Liver (tissue), 9 donors: ENCODE results near the gene IGFALS. TPM values are rescaled to one million over a fixed set of nuclear protein-coding genes. Genes with fewer than 3 reads are reported as not detected.

ENCODE experiments used
- DNase-seq: peaks from one replicate; pipeline ENCODE4 v3.0.0-alpha.2; 2017; ENCODE audit warnings: low spot score
- H3K27ac ChIP-seq, 2 donors: one replicate each; pipeline ENCODE4 v1.7.0; 2013; ENCODE audit warnings: inconsistent platforms in 2 of 2, low read length in 2 of 2, control low read depth in 1 of 2, low read depth in 1 of 2, mild to moderate bottlenecking in 1 of 2
- H3K27me3 ChIP-seq, 4 donors: one replicate each; pipeline versions ENCODE4 v1.6.1 to v1.7.0; 2013; ENCODE audit warnings: low read length in 3 of 4, inconsistent platforms in 1 of 4, mild to moderate bottlenecking in 1 of 4, moderate library complexity in 1 of 4; ENCODE audit not compliant: control insufficient read depth in 4 of 4, insufficient read depth in 4 of 4
- H3K36me3 ChIP-seq, 4 donors: one replicate each; pipeline versions ENCODE4 v1.6.1 to v1.7.0; 2013; ENCODE audit warnings: low read length in 3 of 4, mild to moderate bottlenecking in 3 of 4, low read depth in 1 of 4, moderate library complexity in 1 of 4; ENCODE audit not compliant: control insufficient read depth in 4 of 4, insufficient read depth in 3 of 4
- H3K4me1 ChIP-seq, 4 donors: one replicate each; pipeline versions ENCODE4 v1.6.1 to v1.7.0; 2013; ENCODE audit warnings: low read length in 3 of 4, mild to moderate bottlenecking in 3 of 4, moderate library complexity in 1 of 4; ENCODE audit not compliant: control insufficient read depth in 4 of 4, insufficient read depth in 4 of 4
- H3K4me3 ChIP-seq, 3 donors: one replicate each; pipeline versions ENCODE4 v1.6.1 to v1.7.0; 2013; ENCODE audit warnings: low read length in 3 of 3, control low read depth in 1 of 3, low read depth in 1 of 3, mild to moderate bottlenecking in 1 of 3
- H3K9ac ChIP-seq, 2 donors: one replicate each; pipeline ENCODE4 v1.7.0; 2013; ENCODE audit warnings: low read length in 2 of 2, mild to moderate bottlenecking in 2 of 2, moderate library complexity in 2 of 2, control low read depth in 1 of 2, low read depth in 1 of 2
- H3K9me3 ChIP-seq, 4 donors: one replicate each; pipeline versions ENCODE4 v1.6.1 to v1.7.0; 2013; ENCODE audit warnings: low read length in 3 of 4; ENCODE audit not compliant: control insufficient read depth in 4 of 4
- ATF3 ChIP-seq: IDR thresholded peaks from 2 replicates; pipeline ENCODE4 v1.6.1; 2016; ENCODE audit warnings: antibody characterized with exemption
- FOXA1 ChIP-seq: IDR thresholded peaks from 2 replicates; pipeline ENCODE4 v1.6.1; 2016; ENCODE audit warnings: antibody characterized with exemption
- FOXA2 ChIP-seq: IDR thresholded peaks from 2 replicates; pipeline ENCODE4 v1.6.1; 2016; ENCODE audit warnings: antibody characterized with exemption
- GABPA ChIP-seq, 2 donors: IDR thresholded peaks in 1 of 2; conservative IDR thresholded peaks in 1 of 2; 2 replicates each; pipeline ENCODE4 v1.6.1; 2016; ENCODE audit warnings: antibody characterized with exemption in 2 of 2, mild to moderate bottlenecking in 1 of 2, moderate library complexity in 1 of 2
- HNF4A ChIP-seq, 2 donors: conservative IDR thresholded peaks; 2 replicates each; pipeline ENCODE4 v1.6.1; 2016; ENCODE audit warnings: antibody characterized with exemption in 2 of 2, mild to moderate bottlenecking in 2 of 2
- HNF4G ChIP-seq: IDR thresholded peaks from 2 replicates; pipeline ENCODE4 v1.6.1; 2016; ENCODE audit warnings: antibody characterized with exemption
- JUND ChIP-seq, 2 donors: IDR thresholded peaks; 2 replicates each; pipeline ENCODE4 v1.6.1; 2016; ENCODE audit warnings: antibody characterized with exemption in 2 of 2
- MAX ChIP-seq: IDR thresholded peaks from 2 replicates; pipeline ENCODE4 v1.6.1; 2016; ENCODE audit warnings: antibody characterized with exemption
- REST ChIP-seq: IDR thresholded peaks from 2 replicates; pipeline ENCODE4 v1.6.1; 2016; ENCODE audit warnings: antibody characterized with exemption, mild to moderate bottlenecking
- SP1 ChIP-seq: IDR thresholded peaks from 2 replicates; pipeline ENCODE4 v1.6.1; 2018; ENCODE audit warnings: antibody characterized with exemption, mild to moderate bottlenecking
- TAF1 ChIP-seq: conservative IDR thresholded peaks from 2 replicates; pipeline ENCODE4 v1.6.1; 2016; ENCODE audit warnings: antibody characterized with exemption, mild to moderate bottlenecking
- WGBS: extraction: QIAGEN DNeasy Blood & Tissue Kit; methylation state at CpG from one replicate; pipeline ENCODE4 v1.1.7; 2013; 5-methylcytosine and 5-hydroxymethylcytosine counted together
- polyA plus RNA-seq, 2 donors: library from polyadenylated mRNA; stranded (reverse) in 1 of 2; unstranded in 1 of 2; fragments of 200-250 nt in 1 of 2; fragments of >200 nt in 1 of 2; fragmentation: Nextera tagmentation in 1 of 2; extraction: Ambion mirVana in 1 of 2; gene quantifications; one replicate each; pipeline versions ENCODE4 v1.2.1 to v1.2.3, GENCODE V29; 2013 to 2015
- total RNA-seq, 2 donors: library from RNA; depleted of rRNA; stranded (reverse); fragments of >200 nt; gene quantifications; one replicate each; pipeline ENCODE4 v1.2.3, GENCODE V29; 2014
- donor health status: healthy.
- donor health status: healthy.
- donor health status: healthy.
- donor health status: healthy.
- donor health status: healthy.

IGFALS gene
- total and polyA plus RNA-seq, 4 donors, result 19.8 to 161 (median 68.4) TPM

GRCh38 chr16:1740781-1741490, 52.6 kb downstream of the IGFALS start:
- TF ChIP-seq MAX (no peak), FOXA2 (no peak), HNF4G (no peak), TAF1 (no peak), JUND (IDR thresholded peaks at IDR 0.05) (no peak), ATF3 (no peak), HNF4A (conservative IDR thresholded peaks at IDR 0.05) (no peak), FOXA1 (no peak), GABPA (IDR thresholded peaks at IDR 0.05 in 1 of 2, conservative IDR thresholded peaks at IDR 0.05 in 1 of 2) (no peak), REST (no peak), SP1 (no peak)
- H3K27ac ChIP-seq, result no peak overlapping the region
- peaks cover 4 to 39% (median 7%) of the 10 kb centered on the region in 4 donors for H3K36me3 ChIP-seq
- H3K9ac ChIP-seq, result no peak overlapping the region
- no peak for DNase-seq
- 95% methylated on average over 30 of the region's 30 CpGs for WGBS
- no peak overlapping the region for H3K4me3 ChIP-seq
- no peaks in the 10 kb centered on the region for H3K9me3 ChIP-seq
- no peaks in the 10 kb centered on the region for H3K27me3 ChIP-seq
- no peaks in the 10 kb centered on the region for H3K4me1 ChIP-seq

Other genes starting within 250 kb of the IGFALS start
- 1 to 10 TPM; 5.4 to 8.1 TPM for gene IFT140, start 181.6 kb downstream of the IGFALS start, total RNA-seq
- gene IFT140, start 181.6 kb downstream of the IGFALS start, polyA plus RNA-seq, result 1 to 10 TPM; 1.3 to 2.1 TPM
- 1 to 10 TPM; 6.0 to 6.4 TPM for gene CRAMP1, start 181.3 kb downstream of the IGFALS start, total RNA-seq
- 1 to 10 TPM; 1.1 to 2.5 TPM for gene CRAMP1, start 181.3 kb downstream of the IGFALS start, polyA plus RNA-seq
- 10 to 100 TPM; 31.0 to 32.6 TPM for gene JPT2, start 115.4 kb downstream of the IGFALS start, total RNA-seq
- gene JPT2, start 115.4 kb downstream of the IGFALS start, polyA plus RNA-seq, result 10 to 100 TPM in 1 of 2 donors, 1 to 10 TPM in 1; 7.4 to 25.8 TPM
- gene MAPK8IP3, start 87.5 kb downstream of the IGFALS start, total RNA-seq, result 10 to 100 TPM; 10.1 to 43.0 TPM
- gene MAPK8IP3, start 87.5 kb downstream of the IGFALS start, polyA plus RNA-seq, result 1 to 10 TPM; 4.1 to 8.5 TPM
- 10 to 100 TPM; 10.4 to 12.8 TPM for gene NME3, start 22.2 kb downstream of the IGFALS start, total RNA-seq
- 10 to 100 TPM; 26.0 to 38.0 TPM for gene NME3, start 22.2 kb downstream of the IGFALS start, polyA plus RNA-seq
- 1 to 10 TPM; 4.2 to 9.0 TPM for gene EME2, start 20.9 kb downstream of the IGFALS start, total RNA-seq
- 1 to 10 TPM; 1.4 to 1.8 TPM for gene EME2, start 20.9 kb downstream of the IGFALS start, polyA plus RNA-seq
- 10 to 100 TPM; 42.4 to 46.7 TPM for gene MRPS34, start 20.6 kb downstream of the IGFALS start, total RNA-seq
- gene MRPS34, start 20.6 kb downstream of the IGFALS start, polyA plus RNA-seq, result 100 to 1,000 TPM in 1 of 2 donors, 10 to 100 TPM in 1; 70.7 to 100 TPM
- gene SPSB3, start 11.1 kb downstream of the IGFALS start, total RNA-seq, result 10 to 100 TPM; 27.7 to 44.5 TPM
- 10 to 100 TPM; 31.1 to 60.5 TPM for gene SPSB3, start 11.1 kb downstream of the IGFALS start, polyA plus RNA-seq
- 10 to 100 TPM; 28.9 to 80.9 TPM for gene NUBP2, start 10.7 kb downstream of the IGFALS start, total RNA-seq
- gene NUBP2, start 10.7 kb downstream of the IGFALS start, polyA plus RNA-seq, result 10 to 100 TPM; 51.8 to 56.3 TPM
- 100 to 1,000 TPM; 219 to 252 TPM for gene HAGH, start 33.1 kb upstream of the IGFALS start, total RNA-seq
- gene HAGH, start 33.1 kb upstream of the IGFALS start, polyA plus RNA-seq, result 100 to 1,000 TPM; 169 to 188 TPM
- gene FAHD1, start 33.5 kb upstream of the IGFALS start, total RNA-seq, result 10 to 100 TPM; 71.9 to 84.2 TPM
- 10 to 100 TPM; 42.7 to 50.9 TPM for gene FAHD1, start 33.5 kb upstream of the IGFALS start, polyA plus RNA-seq
- gene MEIOB, start 78.5 kb upstream of the IGFALS start, total RNA-seq, result 1 to 10 TPM in 1 of 2 donors, not detected in 1; 2.2 TPM
- under 1 TPM in 1 of 2 donors, not detected in 1; 0.33 TPM for gene MEIOB, start 78.5 kb upstream of the IGFALS start, polyA plus RNA-seq
- gene HS3ST6, start 124.7 kb upstream of the IGFALS start, total RNA-seq, result not detected
- gene HS3ST6, start 124.7 kb upstream of the IGFALS start, polyA plus RNA-seq, result not detected
- 10 to 100 TPM; 32.2 to 43.9 TPM for gene MSRB1, start 149.5 kb upstream of the IGFALS start, total RNA-seq
- gene MSRB1, start 149.5 kb upstream of the IGFALS start, polyA plus RNA-seq, result 100 to 1,000 TPM; 152 to 169 TPM
- gene RPL3L, start 161.0 kb upstream of the IGFALS start, total RNA-seq, result not detected
- under 1 TPM in 1 of 2 donors, not detected in 1; 0.14 TPM for gene RPL3L, start 161.0 kb upstream of the IGFALS start, polyA plus RNA-seq
- 100 to 1,000 TPM in 1 of 2 donors, 10 to 100 TPM in 1; 93.9 to 110 TPM for gene NDUFB10, start 165.8 kb upstream of the IGFALS start, total RNA-seq
- 100 to 1,000 TPM; 156 to 195 TPM for gene NDUFB10, start 165.8 kb upstream of the IGFALS start, polyA plus RNA-seq
- gene RPS2, start 171.1 kb upstream of the IGFALS start, total RNA-seq, result 1,000 to 10,000 TPM in 1 of 2 donors, 100 to 1,000 TPM in 1; 621 to 1,440 TPM
- 1,000 to 10,000 TPM in 1 of 2 donors, 100 to 1,000 TPM in 1; 524 to 1,259 TPM for gene RPS2, start 171.1 kb upstream of the IGFALS start, polyA plus RNA-seq
- gene RNF151, start 173.2 kb upstream of the IGFALS start, total RNA-seq, result not detected
- gene RNF151, start 173.2 kb upstream of the IGFALS start, polyA plus RNA-seq, result not detected
- 10 to 100 TPM; 12.5 to 13.9 TPM for gene TBL3, start 178.3 kb upstream of the IGFALS start, total RNA-seq
- gene TBL3, start 178.3 kb upstream of the IGFALS start, polyA plus RNA-seq, result 10 to 100 TPM; 14.5 to 24.3 TPM
- gene NOXO1, start 187.8 kb upstream of the IGFALS start, total RNA-seq, result under 1 TPM; 0.28 to 0.67 TPM
- gene NOXO1, start 187.8 kb upstream of the IGFALS start, polyA plus RNA-seq, result under 1 TPM in 1 of 2 donors, not detected in 1; 0.63 TPM
- gene GFER, start 190.5 kb upstream of the IGFALS start, total RNA-seq, result 1 to 10 TPM; 7.4 to 9.0 TPM
- 10 to 100 TPM; 21.3 to 28.4 TPM for gene GFER, start 190.5 kb upstream of the IGFALS start, polyA plus RNA-seq
- gene SYNGR3, start 196.3 kb upstream of the IGFALS start, total RNA-seq, result under 1 TPM; 0.17 to 0.47 TPM
- gene SYNGR3, start 196.3 kb upstream of the IGFALS start, polyA plus RNA-seq, result under 1 TPM in 1 of 2 donors, not detected in 1; 0.09 TPM
- gene ZNF598, start 216.1 kb upstream of the IGFALS start, total RNA-seq, result 10 to 100 TPM; 12.8 to 19.7 TPM
- gene ZNF598, start 216.1 kb upstream of the IGFALS start, polyA plus RNA-seq, result 10 to 100 TPM in 1 of 2 donors, 1 to 10 TPM in 1; 2.7 to 28.4 TPM
- gene NPW, start 226.1 kb upstream of the IGFALS start, total RNA-seq, result 1 to 10 TPM; 1.3 to 8.4 TPM
- 10 to 100 TPM in 1 of 2 donors, 1 to 10 TPM in 1; 9.9 to 20.6 TPM for gene NPW, start 226.1 kb upstream of the IGFALS start, polyA plus RNA-seq
- 10 to 100 TPM; 36.6 to 85.8 TPM for gene NHERF2, start 233.2 kb upstream of the IGFALS start, total RNA-seq
- gene NHERF2, start 233.2 kb upstream of the IGFALS start, polyA plus RNA-seq, result 100 to 1,000 TPM in 1 of 2 donors, 10 to 100 TPM in 1; 62.4 to 205 TPM